Osteoblast (primary cell): ENCODE measurements around the gene TTLL10. TPM values are rescaled to one million over a fixed set of nuclear protein-coding genes. Genes with fewer than 3 reads are reported as not detected.

ENCODE experiments used
- DNase-seq: peaks from one replicate; pipeline ENCODE4 v3.0.0; 2011; ENCODE audit warnings: low spot score, mixed read lengths; ENCODE audit not compliant: insufficient read length; ENCODE audit errors: missing footprints
- H2AFZ ChIP-seq: 2 replicates; pipeline ENCODE4 v1.6.0; 2011; ENCODE audit warnings: mild to moderate bottlenecking, low read length
- H3K27ac ChIP-seq: 2 replicates; pipeline ENCODE4 v1.5.1; 2011; ENCODE audit warnings: mild to moderate bottlenecking, low read depth, low read length, moderate library complexity
- H3K27me3 ChIP-seq: 2 replicates; pipeline ENCODE4 v1.6.0; 2012; ENCODE audit warnings: mild to moderate bottlenecking, control low read depth, inconsistent platforms, low read length, moderate library complexity; ENCODE audit not compliant: insufficient read depth
- H3K36me3 ChIP-seq: 2 replicates; pipeline ENCODE4 v1.5.1; 2011; ENCODE audit warnings: mild to moderate bottlenecking, low read length, control low read depth, moderate library complexity; ENCODE audit not compliant: insufficient read depth
- H3K4me1 ChIP-seq: 2 replicates; pipeline ENCODE4 v1.5.1; 2011; ENCODE audit warnings: mild to moderate bottlenecking, low read length, control low read depth, moderate library complexity; ENCODE audit not compliant: insufficient read depth
- H3K4me2 ChIP-seq: 2 replicates; pipeline ENCODE4 v1.6.0; 2011; ENCODE audit warnings: mild to moderate bottlenecking, low read length; ENCODE audit not compliant: insufficient read depth
- H3K4me3 ChIP-seq: fragments of 200-600 bp; sonication (generic); 3 replicates; pipeline ENCODE4 v1.5.1; 2012; ENCODE audit warnings: mild to moderate bottlenecking, low read length, inconsistent platforms; ENCODE audit not compliant: insufficient read depth
- H3K79me2 ChIP-seq: 2 replicates; pipeline ENCODE4 v1.6.0; 2012; ENCODE audit warnings: mild to moderate bottlenecking, low read length, control low read depth, inconsistent platforms; ENCODE audit not compliant: insufficient read depth
- H3K9me3 ChIP-seq: 2 replicates; pipeline ENCODE4 v1.5.1; 2011; ENCODE audit warnings: low read depth, low read length, control low read depth
- H4K20me1 ChIP-seq: 2 replicates; pipeline ENCODE4 v1.6.0; 2012; ENCODE audit warnings: mild to moderate bottlenecking, low read length, control low read depth; ENCODE audit not compliant: insufficient read depth
- total RNA-seq: library from RNA; depleted of rRNA; stranded (reverse); fragments of >200 nt; gene quantifications from 2 replicates; pipeline ENCODE4 v1.2.3, GENCODE V29; 2012
- TF ChIP-seq, protein P1 (sequence below): IDR thresholded peaks from 2 replicates; pipeline ENCODE4 v1.5.1; 2011; ENCODE audit warnings: mild to moderate bottlenecking, low read depth, low read length, moderate library complexity; ENCODE audit errors: extremely low read depth

TTLL10 gene, protein sequence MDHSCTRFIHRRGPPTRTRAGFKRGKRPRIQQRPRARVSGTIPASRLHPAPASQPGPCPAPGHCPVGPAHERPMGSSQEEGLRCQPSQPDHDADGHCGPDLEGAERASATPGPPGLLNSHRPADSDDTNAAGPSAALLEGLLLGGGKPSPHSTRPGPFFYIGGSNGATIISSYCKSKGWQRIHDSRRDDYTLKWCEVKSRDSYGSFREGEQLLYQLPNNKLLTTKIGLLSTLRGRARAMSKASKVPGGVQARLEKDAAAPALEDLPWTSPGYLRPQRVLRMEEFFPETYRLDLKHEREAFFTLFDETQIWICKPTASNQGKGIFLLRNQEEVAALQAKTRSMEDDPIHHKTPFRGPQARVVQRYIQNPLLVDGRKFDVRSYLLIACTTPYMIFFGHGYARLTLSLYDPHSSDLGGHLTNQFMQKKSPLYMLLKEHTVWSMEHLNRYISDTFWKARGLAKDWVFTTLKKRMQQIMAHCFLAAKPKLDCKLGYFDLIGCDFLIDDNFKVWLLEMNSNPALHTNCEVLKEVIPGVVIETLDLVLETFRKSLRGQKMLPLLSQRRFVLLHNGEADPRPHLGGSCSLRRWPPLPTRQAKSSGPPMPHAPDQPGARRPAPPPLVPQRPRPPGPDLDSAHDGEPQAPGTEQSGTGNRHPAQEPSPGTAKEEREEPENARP
- not detected in 2 replicates for total RNA-seq

- peaks cover 41% of the 10 kb centered on the region for H3K27me3 ChIP-seq
- DNase-seq = peak; percentile 83
- H4K20me1 ChIP-seq = no peaks in the 10 kb centered on the region
- no peaks in the 10 kb centered on the region for H3K36me3 ChIP-seq
- H3K27ac ChIP-seq = no peak within 1 kb of the TSS
- TF ChIP-seq, protein P1, sequence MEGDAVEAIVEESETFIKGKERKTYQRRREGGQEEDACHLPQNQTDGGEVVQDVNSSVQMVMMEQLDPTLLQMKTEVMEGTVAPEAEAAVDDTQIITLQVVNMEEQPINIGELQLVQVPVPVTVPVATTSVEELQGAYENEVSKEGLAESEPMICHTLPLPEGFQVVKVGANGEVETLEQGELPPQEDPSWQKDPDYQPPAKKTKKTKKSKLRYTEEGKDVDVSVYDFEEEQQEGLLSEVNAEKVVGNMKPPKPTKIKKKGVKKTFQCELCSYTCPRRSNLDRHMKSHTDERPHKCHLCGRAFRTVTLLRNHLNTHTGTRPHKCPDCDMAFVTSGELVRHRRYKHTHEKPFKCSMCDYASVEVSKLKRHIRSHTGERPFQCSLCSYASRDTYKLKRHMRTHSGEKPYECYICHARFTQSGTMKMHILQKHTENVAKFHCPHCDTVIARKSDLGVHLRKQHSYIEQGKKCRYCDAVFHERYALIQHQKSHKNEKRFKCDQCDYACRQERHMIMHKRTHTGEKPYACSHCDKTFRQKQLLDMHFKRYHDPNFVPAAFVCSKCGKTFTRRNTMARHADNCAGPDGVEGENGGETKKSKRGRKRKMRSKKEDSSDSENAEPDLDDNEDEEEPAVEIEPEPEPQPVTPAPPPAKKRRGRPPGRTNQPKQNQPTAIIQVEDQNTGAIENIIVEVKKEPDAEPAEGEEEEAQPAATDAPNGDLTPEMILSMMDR = no peak
- H3K79me2 ChIP-seq = no peaks in the 10 kb centered on the region
- H2AFZ ChIP-seq = no peak within 1 kb of the TSS
- no peak within 1 kb of the TSS for H3K4me2 ChIP-seq
- no peaks in the 10 kb centered on the region for H3K9me3 ChIP-seq
- no peaks in the 10 kb centered on the region for H3K4me1 ChIP-seq
- no peak within 1 kb of the TSS for H3K4me3 ChIP-seq
These were observed at the start of gene TTLL10 for GRCh38 chr1:1173793-1174415. Gene TTLL10, plus strand, starts transcription at chr1:1173880. Its CDS starts 5,336 bp downstream, at chr1:1179216.

- Histone ChIP-seq H3K4me1 (no peaks in the 10 kb centered on the region), H3K9me3 (no peaks in the 10 kb centered on the region), H3K4me3 (no peak overlapping the region), H4K20me1 (peaks cover 3% of the 10 kb centered on the region), H3K27ac (no peak overlapping the region), H3K36me3 (no peaks in the 10 kb centered on the region), H2AFZ (no peak overlapping the region), H3K4me2 (no peak overlapping the region), H3K79me2 (no peaks in the 10 kb centered on the region), H3K27me3 (peaks cover 1% of the 10 kb centered on the region)
- TF ChIP-seq, protein P1 = no peak
- no peak for DNase-seq
These were observed 49.2 kb upstream of the TTLL10 start for GRCh38 chr1:1124508-1124785.

- DNase-seq = peak; percentile 92
- Histone ChIP-seq H3K36me3 (no peaks in the 10 kb centered on the region), H3K4me1 (no peaks in the 10 kb centered on the region), H4K20me1 (peaks cover 3% of the 10 kb centered on the region), H3K4me2 (no peak overlapping the region), H3K27ac (no peak overlapping the region), H3K27me3 (no peaks in the 10 kb centered on the region), H3K9me3 (no peaks in the 10 kb centered on the region), H3K79me2 (no peaks in the 10 kb centered on the region), H3K4me3 (no peak overlapping the region), H2AFZ (no peak overlapping the region)
- TF ChIP-seq, protein P1 = no peak
These were observed 48.7 kb upstream of the TTLL10 start for GRCh38 chr1:1124786-1125642.
